Choroid plexus epithelial cell (primary cell): ENCODE results near the gene SP5.
"Not testable (repeated sequence)": the region's sequence is repeated elsewhere in the genome, so short reads cannot be mapped to it uniquely, and the experiment has no call there.

Source experiments
- DNase-seq: peaks from one replicate; pipeline ENCODE4 v3.0.0-alpha.2; 2010; ENCODE audit warnings: low read depth
- H3K4me3 ChIP-seq: 2 replicates; pipeline ENCODE4 v1.5.1; 2011; ENCODE audit warnings: low read depth, mild to moderate bottlenecking, control low read depth, low read length, moderate library complexity
- TF ChIP-seq, protein P1 (sequence below): conservative IDR thresholded peaks from 2 replicates; pipeline ENCODE4 v1.5.1; 2011; ENCODE audit warnings: low read depth, mild to moderate bottlenecking, control low read depth, inconsistent platforms, low read length, moderate library complexity

SP5 gene

DNA sequence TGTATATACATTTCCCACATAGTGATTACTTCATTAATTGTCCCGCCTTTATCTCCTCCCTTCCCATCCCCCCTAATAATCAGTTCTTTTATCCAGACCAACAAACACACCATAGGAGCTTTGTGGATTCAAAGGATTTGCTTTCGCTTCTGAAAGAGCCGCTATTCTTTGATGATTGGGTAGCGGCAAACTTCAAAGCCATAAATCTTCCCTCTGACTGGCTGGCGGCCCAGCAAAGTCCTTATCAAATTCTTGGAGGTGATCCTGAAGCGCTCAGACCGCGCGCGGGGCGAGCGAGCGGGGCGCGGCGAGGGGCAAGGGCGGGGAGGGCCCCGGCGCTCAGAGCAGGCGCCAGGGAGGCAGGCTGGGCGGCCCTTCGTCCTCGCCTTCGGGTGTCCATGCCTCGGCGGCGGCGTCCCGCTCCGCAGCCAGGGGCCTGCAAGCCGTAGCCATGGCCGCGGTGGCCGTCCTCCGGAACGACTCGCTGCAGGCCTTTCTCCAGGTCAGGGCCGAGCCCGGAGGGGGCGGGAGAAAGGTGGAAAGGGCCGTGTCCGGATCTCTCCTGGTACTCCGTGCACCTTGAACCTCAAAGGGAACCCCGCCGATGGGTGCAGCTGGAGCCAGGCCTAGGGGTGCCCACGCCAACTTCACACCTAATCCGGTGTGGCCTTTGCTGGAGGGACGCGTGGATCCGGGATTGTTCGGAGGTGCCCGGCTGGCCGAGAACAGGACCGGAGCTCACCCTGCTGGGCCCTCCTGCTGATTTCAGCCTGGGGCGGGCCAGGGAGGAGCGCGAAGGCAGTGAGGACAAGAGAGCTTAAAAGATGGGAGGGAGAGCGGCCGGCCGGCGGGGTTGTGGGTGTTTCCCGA, at the start of gene SP5:
Gene SP5, plus strand, starts transcription at position 276 of the 870 bp plus-strand sequence. Its CDS starts 176 bp downstream, at position 452.
- peak; percentile 54 for DNase-seq
- TF ChIP-seq, protein P1, sequence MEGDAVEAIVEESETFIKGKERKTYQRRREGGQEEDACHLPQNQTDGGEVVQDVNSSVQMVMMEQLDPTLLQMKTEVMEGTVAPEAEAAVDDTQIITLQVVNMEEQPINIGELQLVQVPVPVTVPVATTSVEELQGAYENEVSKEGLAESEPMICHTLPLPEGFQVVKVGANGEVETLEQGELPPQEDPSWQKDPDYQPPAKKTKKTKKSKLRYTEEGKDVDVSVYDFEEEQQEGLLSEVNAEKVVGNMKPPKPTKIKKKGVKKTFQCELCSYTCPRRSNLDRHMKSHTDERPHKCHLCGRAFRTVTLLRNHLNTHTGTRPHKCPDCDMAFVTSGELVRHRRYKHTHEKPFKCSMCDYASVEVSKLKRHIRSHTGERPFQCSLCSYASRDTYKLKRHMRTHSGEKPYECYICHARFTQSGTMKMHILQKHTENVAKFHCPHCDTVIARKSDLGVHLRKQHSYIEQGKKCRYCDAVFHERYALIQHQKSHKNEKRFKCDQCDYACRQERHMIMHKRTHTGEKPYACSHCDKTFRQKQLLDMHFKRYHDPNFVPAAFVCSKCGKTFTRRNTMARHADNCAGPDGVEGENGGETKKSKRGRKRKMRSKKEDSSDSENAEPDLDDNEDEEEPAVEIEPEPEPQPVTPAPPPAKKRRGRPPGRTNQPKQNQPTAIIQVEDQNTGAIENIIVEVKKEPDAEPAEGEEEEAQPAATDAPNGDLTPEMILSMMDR, result no peak
- H3K4me3 ChIP-seq, result peak within 1 kb of the TSS; percentile 29

DNA sequence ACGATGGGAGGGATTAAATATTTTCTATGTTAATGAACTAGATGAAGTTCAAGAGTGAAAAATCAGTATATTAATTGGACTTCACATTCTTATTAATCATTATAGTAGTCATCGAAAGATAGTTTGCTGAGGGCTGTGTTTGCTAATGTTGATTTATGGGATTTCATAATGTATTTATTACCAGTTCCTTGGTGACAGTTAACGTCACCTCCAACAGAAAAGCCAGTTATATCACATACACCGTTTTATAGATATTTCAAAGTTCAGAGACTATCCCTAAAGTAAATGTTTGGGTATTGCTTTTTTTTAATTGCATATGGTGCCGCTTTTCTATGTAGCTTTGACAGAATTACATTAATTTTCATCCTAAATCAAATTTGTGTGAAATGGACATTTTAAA, 49.4 kb upstream of the SP5 start:
- no peak for DNase-seq
- no peak overlapping the region for H3K4me3 ChIP-seq
- TF ChIP-seq, protein P1, result no peak

DNA sequence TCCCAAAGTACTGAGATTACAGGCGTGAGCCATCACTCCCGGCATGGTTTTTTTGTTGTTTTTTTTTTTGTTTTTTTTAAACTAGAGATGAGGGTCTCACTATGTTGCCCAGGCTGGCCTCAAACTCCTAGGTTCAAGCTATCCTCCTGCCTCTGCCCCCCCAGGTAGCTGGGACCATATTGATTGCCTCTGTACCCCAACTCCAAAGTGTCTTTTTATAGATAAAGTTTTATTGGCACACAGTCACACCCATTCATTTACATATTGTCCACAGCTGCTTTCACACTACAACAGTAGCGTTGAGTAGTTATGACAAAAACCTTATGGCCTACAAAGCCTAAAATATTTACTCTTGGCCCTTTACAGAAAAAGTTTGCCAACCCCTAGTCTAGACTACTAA, 45.2 kb upstream of the SP5 start:
- no peak overlapping the region for H3K4me3 ChIP-seq
- no peak for DNase-seq
- TF ChIP-seq, protein P1, result no peak

DNA sequence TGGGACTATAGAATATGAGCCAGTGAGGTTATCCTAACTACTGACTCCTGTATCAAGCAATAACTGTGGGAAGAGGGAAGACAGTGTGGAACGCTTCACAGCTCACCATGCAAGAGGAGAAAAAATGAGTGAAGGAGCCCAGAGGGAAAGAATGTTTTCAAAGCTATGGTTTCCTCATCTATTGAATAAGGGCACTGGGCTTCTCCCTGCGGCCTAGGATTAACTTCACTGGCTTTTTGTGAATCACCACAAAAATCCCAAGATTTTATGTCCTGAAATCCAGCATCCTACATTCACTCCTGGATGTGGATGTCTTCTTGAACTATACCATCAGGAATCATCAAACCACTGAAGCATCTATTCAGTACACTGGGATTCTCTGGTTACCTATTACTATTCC, 44.5 kb upstream of the SP5 start:
- no peak for DNase-seq
- H3K4me3 ChIP-seq, result no peak overlapping the region
- TF ChIP-seq, protein P1, result no peak

DNA sequence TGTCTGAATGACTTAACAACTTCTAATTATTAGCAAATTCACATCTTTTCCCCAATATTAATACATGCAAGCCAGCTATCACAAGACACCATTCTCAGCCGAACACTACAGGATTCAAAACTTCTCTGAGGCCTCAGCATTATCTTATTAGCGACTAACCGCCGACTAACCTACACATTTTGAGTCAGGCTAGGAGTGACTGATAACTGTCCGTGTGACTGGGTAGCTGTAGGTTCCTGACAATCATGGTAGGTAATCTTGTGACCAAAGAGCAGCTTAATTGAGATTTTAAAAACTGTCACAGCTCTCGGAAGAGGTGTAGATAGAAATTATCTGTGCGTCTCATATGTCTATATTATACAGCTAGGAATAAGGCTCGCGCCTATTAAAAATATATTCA, 44.1 kb upstream of the SP5 start:
- no peak for DNase-seq
- H3K4me3 ChIP-seq, result no peak overlapping the region
- TF ChIP-seq, protein P1, result no peak

DNA sequence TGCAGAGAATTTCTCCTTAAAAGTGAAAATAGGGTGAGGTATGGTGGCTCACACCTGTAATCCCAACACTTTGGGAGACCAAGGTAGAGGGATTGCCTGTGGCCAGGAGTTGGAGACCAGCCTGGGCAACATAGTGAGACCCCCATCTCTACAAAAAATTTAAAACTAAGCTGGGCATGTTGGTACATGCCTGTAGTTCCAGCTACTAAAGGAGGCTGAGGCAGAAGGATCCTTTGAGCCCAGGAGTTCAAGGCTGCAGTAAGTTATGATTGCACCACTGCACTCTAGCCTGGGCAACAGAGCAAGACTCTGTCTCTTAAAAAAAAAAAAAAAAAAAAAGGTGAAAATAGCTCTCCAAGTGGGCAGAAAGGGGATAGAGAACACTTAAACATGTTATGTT, 40.9 kb upstream of the SP5 start:
- not testable (repeated sequence) for DNase-seq, H3K4me3 ChIP-seq

DNA sequence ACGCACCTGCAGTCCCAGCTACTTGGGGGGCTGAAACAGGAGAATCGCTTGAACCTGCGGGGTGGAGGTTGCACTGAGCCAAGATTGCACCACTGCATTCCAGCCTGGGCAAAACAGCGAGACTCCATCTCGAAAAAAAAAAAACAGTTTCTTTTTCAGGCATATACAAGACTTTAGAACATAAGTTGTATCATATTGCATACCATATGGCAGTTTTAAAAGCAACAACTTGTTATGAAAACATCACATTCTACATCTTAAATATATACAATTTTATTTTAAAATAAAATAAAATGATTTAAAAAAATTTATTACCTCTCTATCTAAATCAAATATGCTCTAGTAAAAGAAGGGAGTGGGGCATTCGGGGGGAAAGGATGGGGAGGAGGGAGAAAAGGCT, 39.4 kb upstream of the SP5 start:
- H3K4me3 ChIP-seq, result no peak overlapping the region
- TF ChIP-seq, protein P1, result no peak
- DNase-seq, result no peak
